ENCODE data around the gene PPFIA2. TPM values are rescaled to one million over a fixed set of nuclear protein-coding genes. Genes with fewer than 3 reads are reported as not detected.

PPFIA2 gene
- total RNA-seq, 1 experiment from 2014 or later, result not detected

DNA sequence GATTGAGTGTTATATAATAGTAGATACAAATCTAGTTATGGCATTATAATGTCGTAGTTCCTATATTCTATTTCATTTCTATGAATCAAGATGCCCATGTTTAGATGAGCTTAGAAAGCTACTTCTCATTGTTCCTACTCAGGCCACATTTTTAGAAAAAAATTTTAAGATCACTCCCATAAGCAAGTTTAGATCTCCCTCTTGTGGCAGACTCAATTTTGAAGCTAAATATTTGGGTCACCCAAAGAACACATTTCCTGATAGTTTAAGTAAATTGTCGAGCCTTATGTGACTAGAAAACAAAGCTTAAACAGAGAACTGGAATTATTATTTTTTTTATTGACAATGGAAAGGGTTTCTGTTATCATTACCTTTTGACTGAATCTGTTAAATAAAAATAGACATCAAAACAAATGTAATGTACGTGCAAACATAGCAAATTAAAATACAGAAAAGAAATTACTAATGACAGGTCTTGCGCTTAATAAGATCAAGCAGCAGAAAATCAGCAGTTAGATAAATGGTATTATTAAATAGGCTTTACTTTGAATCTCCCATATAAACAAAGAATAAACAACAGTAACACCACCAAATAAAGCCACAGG is 501.1 kb downstream of the PPFIA2 start:
- TF ChIP-seq EZH2 (IDR thresholded peaks at IDR 0.05; ENCODE audit: low read depth), result no peak
- TF ChIP-seq, protein P1, sequence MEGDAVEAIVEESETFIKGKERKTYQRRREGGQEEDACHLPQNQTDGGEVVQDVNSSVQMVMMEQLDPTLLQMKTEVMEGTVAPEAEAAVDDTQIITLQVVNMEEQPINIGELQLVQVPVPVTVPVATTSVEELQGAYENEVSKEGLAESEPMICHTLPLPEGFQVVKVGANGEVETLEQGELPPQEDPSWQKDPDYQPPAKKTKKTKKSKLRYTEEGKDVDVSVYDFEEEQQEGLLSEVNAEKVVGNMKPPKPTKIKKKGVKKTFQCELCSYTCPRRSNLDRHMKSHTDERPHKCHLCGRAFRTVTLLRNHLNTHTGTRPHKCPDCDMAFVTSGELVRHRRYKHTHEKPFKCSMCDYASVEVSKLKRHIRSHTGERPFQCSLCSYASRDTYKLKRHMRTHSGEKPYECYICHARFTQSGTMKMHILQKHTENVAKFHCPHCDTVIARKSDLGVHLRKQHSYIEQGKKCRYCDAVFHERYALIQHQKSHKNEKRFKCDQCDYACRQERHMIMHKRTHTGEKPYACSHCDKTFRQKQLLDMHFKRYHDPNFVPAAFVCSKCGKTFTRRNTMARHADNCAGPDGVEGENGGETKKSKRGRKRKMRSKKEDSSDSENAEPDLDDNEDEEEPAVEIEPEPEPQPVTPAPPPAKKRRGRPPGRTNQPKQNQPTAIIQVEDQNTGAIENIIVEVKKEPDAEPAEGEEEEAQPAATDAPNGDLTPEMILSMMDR (conservative IDR thresholded peaks at IDR 0.05), result peak; percentile 76
- H4K20me1 ChIP-seq (ENCODE audit: insufficient read depth), result no peaks in the 10 kb centered on the region
- H3K4me1 ChIP-seq (replicated peaks; ENCODE audit: insufficient read depth), result no peaks in the 10 kb centered on the region
- H3K4me2 ChIP-seq, result no peak overlapping the region
- POLR2A ChIA-PET (ENCODE audit: unreplicated experiment), result no interaction called here
- no peaks in the 10 kb centered on the region for H3K9me2 ChIP-seq (ENCODE audit: insufficient read depth)
- no peaks in the 10 kb centered on the region for H3K36me3 ChIP-seq (ENCODE audit: low read depth)
- CTCF ChIA-PET, result interaction anchor here (0.7 to 1.7 kb wide), 5 partner anchors 11 to 1063 kb away, joined by 3 to 5 read pairs (median 5); no protein-coding TSS in a partner anchor
- H3F3A ChIP-seq (ENCODE audit: insufficient read depth, low read depth), result no peaks in the 10 kb centered on the region
- BruUV-seq (replicated peaks), result no TSS peak
- intact Hi-C loops (cut with micrococcal nuclease; ENCODE audit: unreplicated experiment), result loop anchor here (1.0 to 10.0 kb wide), 4 partner anchors 421 to 1850 kb away; no protein-coding TSS in a partner anchor
- no peaks in the 10 kb centered on the region for H3K27me3 ChIP-seq (ENCODE audit: insufficient read depth, low read depth)
- DNase-seq, result peak in 1 of 2 experiments; percentile 40
- H3K9me3 ChIP-seq (ENCODE audit: insufficient read depth, low read depth), result no peaks in the 10 kb centered on the region
- H2AFZ ChIP-seq, result no peak overlapping the region
- H3K79me2 ChIP-seq (ENCODE audit: low read depth), result no peaks in the 10 kb centered on the region
- no peak overlapping the region for H3K4me3 ChIP-seq
- H3K27ac ChIP-seq, result no peak overlapping the region

DNA sequence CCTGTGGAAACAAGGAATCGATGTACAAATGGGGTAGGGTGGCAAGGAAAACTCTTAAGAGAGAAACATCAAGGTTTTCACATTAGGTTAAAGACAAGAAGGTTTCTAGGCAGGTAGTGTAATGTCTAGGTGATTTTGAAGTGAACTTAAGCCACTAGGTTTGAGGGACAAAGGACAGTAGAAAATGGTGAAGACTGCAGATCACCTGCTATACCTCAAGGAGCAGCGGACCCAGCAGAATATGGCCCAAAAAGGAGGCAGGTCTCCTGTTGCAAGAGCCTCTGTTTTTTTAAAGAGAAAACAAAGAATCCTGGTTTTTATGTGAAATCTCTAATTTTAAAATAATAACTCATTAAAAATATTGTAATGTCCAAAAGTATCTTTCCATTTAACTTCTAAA is 503.2 kb downstream of the PPFIA2 start:
- DNase-seq, result no peak
- H3K27me3 ChIP-seq (ENCODE audit: insufficient read depth, low read depth), result no peaks in the 10 kb centered on the region
- H3K4me2 ChIP-seq, result no peak overlapping the region
- TF ChIP-seq, protein P1 (conservative IDR thresholded peaks at IDR 0.05), result no peak
- TF ChIP-seq EZH2 (IDR thresholded peaks at IDR 0.05; ENCODE audit: low read depth), result no peak
- BruUV-seq (replicated peaks), result no TSS peak
- CTCF ChIA-PET, result no interaction called here
- POLR2A ChIA-PET (ENCODE audit: unreplicated experiment), result no interaction called here
- H3K9me3 ChIP-seq (ENCODE audit: insufficient read depth, low read depth), result no peaks in the 10 kb centered on the region
- no peaks in the 10 kb centered on the region for H3F3A ChIP-seq (ENCODE audit: insufficient read depth, low read depth)
- no peak overlapping the region for H2AFZ ChIP-seq
- H3K36me3 ChIP-seq (ENCODE audit: low read depth), result no peaks in the 10 kb centered on the region
- H3K9me2 ChIP-seq (ENCODE audit: insufficient read depth), result no peaks in the 10 kb centered on the region
- no peaks in the 10 kb centered on the region for H3K79me2 ChIP-seq (ENCODE audit: low read depth)
- no peak overlapping the region for H3K4me3 ChIP-seq
- no peaks in the 10 kb centered on the region for H4K20me1 ChIP-seq (ENCODE audit: insufficient read depth)
- no peaks in the 10 kb centered on the region for H3K4me1 ChIP-seq (replicated peaks; ENCODE audit: insufficient read depth)
- intact Hi-C loops (cut with micrococcal nuclease; ENCODE audit: unreplicated experiment), result loop anchor here (5.0 to 10.0 kb wide), 3 partner anchors 419 to 1061 kb away; no protein-coding TSS in a partner anchor
- H3K27ac ChIP-seq, result no peak overlapping the region

DNA sequence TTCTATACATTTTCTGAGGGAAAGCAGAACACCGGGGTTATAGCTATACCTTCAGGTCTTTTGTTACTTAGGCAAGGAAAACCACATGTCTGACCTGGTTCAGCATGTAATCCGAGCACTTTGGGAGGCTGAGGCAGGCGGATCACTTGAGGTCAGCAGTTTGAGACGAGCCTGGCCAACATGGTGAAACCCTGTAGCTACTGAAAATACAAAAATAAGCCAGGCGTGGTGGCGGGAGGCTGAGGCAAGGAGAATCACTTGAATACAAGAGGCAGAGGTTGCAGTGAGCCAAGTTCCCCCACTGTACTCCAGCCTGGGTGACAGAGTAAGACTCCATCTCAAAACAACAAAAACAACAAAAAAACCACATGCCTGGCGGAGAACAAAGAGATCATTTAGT is 503.7 kb downstream of the PPFIA2 start:
- intact Hi-C loops (cut with micrococcal nuclease; ENCODE audit: unreplicated experiment), result loop anchor here (5.0 to 10.0 kb wide), 3 partner anchors 418 to 1061 kb away; no protein-coding TSS in a partner anchor
- H3F3A ChIP-seq (ENCODE audit: insufficient read depth, low read depth), result no peaks in the 10 kb centered on the region
- no peaks in the 10 kb centered on the region for H3K79me2 ChIP-seq (ENCODE audit: low read depth)
- ChIA-PET CTCF (no interaction called here), POLR2A (ENCODE audit: unreplicated experiment) (no interaction called here)
- no peak overlapping the region for H2AFZ ChIP-seq
- H3K9me3 ChIP-seq (ENCODE audit: insufficient read depth, low read depth), result no peaks in the 10 kb centered on the region
- no peaks in the 10 kb centered on the region for H3K27me3 ChIP-seq (ENCODE audit: insufficient read depth, low read depth)
- no peak for TF ChIP-seq EZH2 (IDR thresholded peaks at IDR 0.05; ENCODE audit: low read depth)
- TF ChIP-seq, protein P1 (conservative IDR thresholded peaks at IDR 0.05), result no peak
- no peaks in the 10 kb centered on the region for H4K20me1 ChIP-seq (ENCODE audit: insufficient read depth)
- H3K9me2 ChIP-seq (ENCODE audit: insufficient read depth), result no peaks in the 10 kb centered on the region
- no peak overlapping the region for H3K27ac ChIP-seq
- no TSS peak for BruUV-seq (replicated peaks)
- H3K4me1 ChIP-seq (replicated peaks; ENCODE audit: insufficient read depth), result no peaks in the 10 kb centered on the region
- H3K36me3 ChIP-seq (ENCODE audit: low read depth), result no peaks in the 10 kb centered on the region
- no peak for DNase-seq
- H3K4me3 ChIP-seq, result no peak overlapping the region
- no peak overlapping the region for H3K4me2 ChIP-seq

Data from PC-9 (cell line).